HG03103 (cell line): ENCODE data around the gene KRTAP5-4.
"Not testable (repeated sequence)": the region's sequence is repeated elsewhere in the genome, so short reads cannot be mapped to it uniquely, and the experiment has no call there.

Source experiments
- ATAC-seq: cut with Tn5 transposase; IDR thresholded peaks from one replicate; pipeline ENCODE4 v1.9.1; 2021; ENCODE audit warnings: low read depth; ENCODE audit not compliant: unreplicated experiment

KRTAP5-4 gene

DNA sequence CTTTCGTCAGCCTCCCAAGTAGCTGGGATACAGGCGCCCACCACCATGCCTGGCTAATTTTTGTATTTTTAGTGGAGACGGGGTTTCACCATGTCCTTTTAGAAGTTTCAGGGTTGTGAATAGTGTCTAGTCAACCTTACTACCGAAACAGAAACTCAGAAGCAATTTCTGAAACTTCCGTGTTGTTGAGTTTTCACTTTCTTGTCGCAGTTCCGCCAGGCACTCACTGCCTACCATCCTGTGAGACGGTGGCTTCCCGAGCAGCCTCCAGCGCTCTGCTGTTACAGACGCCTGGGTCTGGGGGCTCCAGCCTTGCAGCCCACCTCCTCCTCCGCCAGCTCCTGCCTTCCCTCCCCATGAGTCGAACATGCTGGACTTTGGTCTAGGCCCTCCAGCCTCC lies 16.0 kb downstream of the KRTAP5-4 start:
- ATAC-seq: not testable (repeated sequence)

DNA sequence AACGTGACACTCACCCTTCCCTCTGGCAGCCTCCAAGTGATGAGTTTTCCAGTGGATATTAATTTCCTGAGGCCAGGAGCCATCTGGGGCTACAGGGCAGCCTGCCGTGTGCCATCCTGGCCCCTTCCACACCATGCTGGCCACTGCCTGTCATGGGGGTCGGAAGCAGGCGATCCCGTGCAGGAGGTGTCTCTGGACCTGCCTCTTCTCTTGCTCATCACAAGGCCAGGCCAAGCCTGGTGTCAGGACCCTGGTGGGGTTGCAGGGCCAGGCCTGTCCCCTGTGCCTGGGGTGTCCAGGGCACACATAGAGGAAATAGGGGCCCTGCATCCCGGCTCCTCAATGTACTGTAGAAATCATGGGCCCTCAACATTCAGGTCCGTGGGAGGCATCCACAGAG lies 17.2 kb downstream of the KRTAP5-4 start:
- ATAC-seq: no peak

DNA sequence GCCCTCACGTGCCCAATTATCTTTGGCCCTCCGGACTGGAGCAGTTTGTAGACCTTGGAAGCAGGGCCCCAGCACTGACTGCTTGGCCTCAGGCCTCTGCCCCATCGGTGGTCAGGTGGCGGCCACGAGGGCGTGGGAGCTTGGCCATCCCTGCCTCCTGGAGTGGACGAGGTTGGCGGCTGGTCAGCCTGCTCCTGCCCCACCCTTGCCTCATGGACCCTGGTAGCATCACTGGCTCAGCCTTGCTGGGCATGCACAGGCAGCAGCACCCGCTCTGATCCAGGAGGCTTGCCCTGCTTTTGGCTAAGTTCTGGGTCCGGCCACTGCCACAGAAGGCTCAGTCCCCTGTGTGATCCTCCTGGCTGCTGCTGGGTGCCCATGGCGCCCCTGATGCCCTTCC lies 17.8 kb downstream of the KRTAP5-4 start:
- ATAC-seq: no peak

DNA sequence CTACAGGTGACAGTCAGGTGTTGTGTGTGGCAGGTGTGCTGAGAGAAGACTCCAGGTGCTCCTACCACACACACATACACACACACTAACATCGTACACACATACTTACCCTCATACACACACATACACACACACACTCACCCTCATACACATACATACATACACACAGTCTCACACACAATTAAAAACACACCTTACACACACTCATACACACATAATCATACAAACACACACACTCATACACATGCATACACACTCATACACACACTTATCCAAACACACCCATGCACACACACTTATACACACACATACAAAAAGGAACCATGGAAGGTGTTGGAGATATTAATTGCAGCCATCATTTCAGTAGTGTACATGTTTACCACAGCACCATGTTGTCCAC lies 18.3 kb downstream of the KRTAP5-4 start:
- no peak for ATAC-seq

DNA sequence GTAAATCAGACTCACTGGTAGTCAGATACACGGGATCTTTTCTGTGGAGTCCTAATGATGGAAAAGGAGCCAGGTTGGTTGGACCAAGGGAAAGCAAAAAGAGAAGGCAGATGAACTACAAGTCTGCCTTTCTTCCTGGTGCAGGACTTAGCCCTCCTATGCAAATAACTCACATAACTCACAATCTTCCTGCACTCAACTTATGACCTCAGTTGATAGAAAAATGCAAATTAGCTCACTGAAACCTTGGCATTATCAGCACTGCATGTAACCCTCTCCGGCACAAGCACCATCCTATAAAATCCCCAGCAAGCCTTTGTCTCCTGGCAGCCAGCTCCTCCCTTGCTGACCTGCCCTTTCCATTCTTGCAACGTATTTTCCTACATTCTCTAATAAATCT lies 20.3 kb downstream of the KRTAP5-4 start:
- ATAC-seq: not testable (repeated sequence)

GRCh38 chr11:1600626-1601025 lies 21.3 kb downstream of the KRTAP5-4 start:
- ATAC-seq: no peak

- no peak for ATAC-seq
These were observed 23.1 kb downstream of the KRTAP5-4 start for GRCh38 chr11:1598816-1599215.

DNA sequence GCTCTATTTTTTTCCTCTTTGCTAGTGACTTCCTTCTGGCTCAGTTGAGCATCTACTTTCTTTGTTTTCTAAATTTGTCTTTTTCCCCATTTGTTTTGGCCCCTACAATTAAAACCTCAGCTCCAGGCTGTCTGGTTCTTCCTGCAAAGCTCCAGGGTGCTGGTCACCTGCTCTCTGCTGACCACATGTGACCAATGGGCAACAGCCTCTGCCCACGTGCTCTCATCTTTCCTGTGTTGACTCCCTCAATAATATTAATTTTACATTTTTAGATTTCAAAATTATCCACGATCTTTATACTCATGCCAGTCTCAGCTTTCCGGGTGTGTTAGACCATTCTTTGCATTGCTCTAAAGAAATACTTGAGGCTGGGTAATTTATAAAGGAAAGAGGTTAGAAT lies 23.5 kb downstream of the KRTAP5-4 start:
- ATAC-seq: not testable (repeated sequence)

GRCh38 chr11:1597994-1598380 lies 24.0 kb downstream of the KRTAP5-4 start, which contains the start of gene KRTAP5-2:
Gene KRTAP5-2, minus strand, starts transcription at chr11:1598294. Its CDS starts 44 bp downstream, at chr11:1598250.
- no peak for ATAC-seq

DNA sequence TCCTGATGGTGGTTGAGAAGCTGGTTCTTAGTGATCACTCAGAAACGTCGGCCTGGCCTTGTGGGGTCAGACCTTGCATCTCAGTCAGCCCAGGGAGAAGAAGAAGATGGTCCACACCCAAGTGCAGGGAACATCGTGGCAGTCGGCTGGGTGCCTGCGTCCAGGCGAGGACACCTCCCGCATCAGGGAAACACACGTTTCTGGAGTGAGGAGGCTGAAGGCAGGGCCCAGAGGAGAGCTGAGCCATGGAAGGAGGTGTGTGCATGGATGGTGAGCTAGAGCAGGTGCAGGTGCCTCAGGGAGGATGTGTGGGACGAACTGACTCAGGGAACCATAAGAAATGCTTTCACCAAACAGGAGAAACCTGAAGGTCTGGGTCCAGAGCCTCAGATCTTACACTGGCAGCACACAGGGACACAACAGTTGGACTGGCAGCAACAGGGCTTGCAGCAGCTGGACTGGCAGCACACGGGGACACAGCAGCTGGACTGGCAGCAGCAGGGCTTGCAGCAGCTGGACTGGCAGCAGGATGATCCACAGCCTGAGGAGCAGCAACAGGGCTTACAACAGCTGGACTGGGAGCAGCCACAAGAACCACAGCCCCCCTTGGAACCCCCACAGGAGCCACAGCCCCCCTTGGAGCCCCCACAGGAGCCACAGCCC lies 24.5 kb downstream of the KRTAP5-4 start:
- no peak for ATAC-seq

- not testable (repeated sequence) for ATAC-seq
These were observed 25.3 kb downstream of the KRTAP5-4 start for GRCh38 chr11:1596576-1597121.

DNA sequence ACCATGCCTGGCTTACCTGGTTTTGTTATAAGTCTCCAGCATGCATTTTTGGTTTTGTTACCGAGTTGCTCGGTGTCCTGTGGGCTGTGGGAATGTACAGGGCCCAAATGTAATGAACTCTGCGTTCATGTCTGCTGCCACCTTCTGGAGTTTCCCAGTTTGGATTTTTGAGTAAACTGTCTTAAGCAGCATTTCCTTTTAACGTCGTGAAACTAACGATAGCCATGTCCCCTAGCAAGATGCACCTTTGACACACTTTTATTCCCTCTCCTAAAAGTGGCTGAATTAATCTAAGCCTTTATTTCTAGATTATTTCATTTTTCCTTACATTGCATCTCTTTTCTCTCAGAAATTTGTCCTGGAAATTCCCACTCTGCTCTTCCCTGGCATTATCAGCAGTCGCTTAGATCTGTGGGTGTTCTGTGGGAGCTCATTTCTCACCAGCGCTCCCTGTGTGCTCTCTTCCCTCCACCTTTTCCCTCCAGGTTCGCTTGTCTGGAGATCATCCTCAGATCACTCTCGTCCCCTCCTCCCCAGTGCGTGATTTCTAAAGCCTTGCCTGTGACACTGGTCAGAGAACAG lies 25.9 kb downstream of the KRTAP5-4 start:
- not testable (repeated sequence) for ATAC-seq

DNA sequence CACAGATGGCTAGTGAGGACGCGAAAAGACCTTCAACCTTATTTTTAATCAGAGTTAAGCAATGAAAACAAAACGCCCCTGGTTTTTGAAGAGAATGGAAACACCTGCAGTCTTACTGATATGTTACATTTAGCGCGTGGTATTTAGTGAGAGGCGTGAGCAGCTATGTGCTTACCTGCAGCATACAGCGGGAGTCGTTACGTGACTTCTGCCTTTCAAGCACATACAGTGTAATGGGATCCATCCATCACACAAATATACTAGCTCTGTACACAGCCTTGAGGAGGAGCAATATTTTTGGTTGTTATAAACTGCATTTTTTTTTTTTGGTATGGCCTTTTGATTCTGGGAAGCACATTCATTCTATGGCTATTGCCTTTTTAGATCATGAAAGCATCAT lies 29.3 kb downstream of the KRTAP5-4 start:
- ATAC-seq: no peak

- no peak for ATAC-seq
These were observed 31.9 kb downstream of the KRTAP5-4 start for GRCh38 chr11:1589996-1590395.

- ATAC-seq: not testable (repeated sequence)
These were observed 32.6 kb downstream of the KRTAP5-4 start for GRCh38 chr11:1589191-1589963.

GRCh38 chr11:1586699-1587098 lies 35.2 kb downstream of the KRTAP5-4 start:
- ATAC-seq: no peak

DNA sequence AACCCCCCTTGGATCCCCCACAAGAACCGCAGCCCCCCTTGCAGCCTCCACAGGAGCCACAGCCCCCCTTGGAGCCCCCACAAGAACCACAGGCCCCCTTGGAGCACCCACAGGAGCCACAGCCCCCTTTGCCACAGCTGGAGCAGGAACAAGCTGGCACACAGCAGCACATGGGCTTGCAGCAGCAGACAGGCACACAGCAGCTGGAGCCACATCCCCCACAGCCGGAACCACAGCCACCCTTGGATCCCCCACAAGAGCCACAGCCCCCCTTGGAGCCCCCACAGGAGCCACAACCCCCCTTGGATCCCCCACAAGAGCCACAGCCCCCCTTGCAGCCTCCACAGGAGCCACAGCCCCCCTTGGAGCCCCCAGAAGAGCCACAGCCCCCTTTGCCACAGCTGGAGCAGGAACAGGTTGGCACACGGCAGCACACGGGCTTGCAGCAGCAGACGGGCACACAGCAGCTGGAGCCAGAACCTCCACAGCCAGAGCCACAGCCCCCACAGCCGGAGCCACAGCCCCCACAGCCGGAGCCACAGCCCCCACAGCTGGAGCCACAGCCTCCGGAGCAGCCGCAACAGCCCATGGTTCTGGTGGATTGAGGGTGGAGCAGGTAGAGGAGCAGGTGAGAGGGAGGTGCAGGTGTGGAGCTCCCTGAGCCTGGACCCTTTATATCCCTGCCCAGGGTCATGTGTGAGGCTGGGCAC lies 37.1 kb downstream of the KRTAP5-4 start, which contains the start of gene KRTAP5-1:
Gene KRTAP5-1, minus strand, starts transcription at position 623 of the 710 bp plus-strand sequence. Its CDS starts 34 bp downstream, at position 589.
- ATAC-seq: not testable (repeated sequence)

GRCh38 chr11:1582909-1583308 lies 39.0 kb downstream of the KRTAP5-4 start:
- ATAC-seq: not testable (repeated sequence)

DNA sequence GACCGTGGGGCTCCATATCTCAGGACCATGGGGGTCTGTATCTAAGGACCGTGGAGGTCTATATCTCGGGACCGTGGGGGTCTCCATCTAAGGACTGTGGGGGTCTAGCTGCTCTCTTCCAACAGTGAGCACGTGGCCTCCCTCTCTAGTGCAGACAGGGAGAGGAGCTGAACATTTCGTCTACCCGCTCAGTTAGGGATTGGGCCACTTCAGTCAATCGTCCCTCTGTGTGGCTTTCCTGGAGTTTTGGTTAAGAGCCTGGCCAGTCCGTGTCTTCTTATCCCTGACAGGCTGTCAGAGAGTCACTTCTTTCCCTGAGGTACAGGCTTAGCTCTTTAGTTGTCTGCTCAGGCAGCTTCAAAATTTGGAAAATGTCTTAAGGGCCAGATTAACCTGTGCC lies 40.0 kb downstream of the KRTAP5-4 start:
- no peak for ATAC-seq

DNA sequence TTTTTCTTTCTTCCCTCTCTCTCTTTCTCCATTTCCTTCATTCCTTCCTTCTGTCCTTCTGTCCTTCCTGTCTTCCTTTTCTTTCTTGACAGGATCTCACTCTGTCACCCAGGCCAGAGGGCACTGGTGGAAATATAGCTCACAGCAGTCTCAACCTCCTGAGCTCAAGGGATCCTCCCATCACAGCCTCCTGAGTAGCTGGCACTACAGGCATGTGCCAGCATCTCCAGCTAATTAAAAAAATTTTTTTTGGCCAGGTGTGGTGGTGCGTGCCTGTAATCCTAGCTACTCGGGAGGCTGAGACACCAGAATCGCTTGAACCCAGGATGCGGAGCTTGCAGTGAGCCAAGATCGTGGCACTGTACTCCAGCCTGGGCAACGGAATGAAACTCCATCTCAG lies 45.1 kb downstream of the KRTAP5-4 start:
- no peak for ATAC-seq

GRCh38 chr11:1575756-1576155 lies 46.2 kb downstream of the KRTAP5-4 start:
- ATAC-seq: not testable (repeated sequence)
